HEK293 (cell line): Measurements from ENCODE around the gene RBCK1.

Source experiments
- CTCF ChIP-seq: fragments of 450-650 bp; formaldehyde crosslinking; IDR thresholded peaks from 2 replicates; pipeline ENCODE4 v1.5.1; 2016; ENCODE audit warnings: missing biosample characterization, missing genetic modification characterization
- HOXA7 ChIP-seq: sonication (generic); formaldehyde crosslinking; IDR thresholded peaks from 2 replicates; pipeline ENCODE4 v1.8.1; 2022; ENCODE audit warnings: missing genetic modification reagents, borderline replicate concordance
- SP2 ChIP-seq: fragments of 450-650 bp; formaldehyde crosslinking; IDR thresholded peaks from 2 replicates; pipeline ENCODE4 v1.5.1; 2016; ENCODE audit warnings: missing biosample characterization, missing genetic modification characterization
- ZNF423 ChIP-seq: fragments of 450-650 bp; formaldehyde crosslinking; IDR thresholded peaks from 2 replicates; pipeline ENCODE4 v1.5.1; 2016; ENCODE audit warnings: missing biosample characterization, missing genetic modification characterization
- ZNF670 ChIP-seq: fragments of 450-650 bp; formaldehyde crosslinking; IDR thresholded peaks from 2 replicates; pipeline ENCODE4 v1.5.1; 2016; ENCODE audit warnings: missing biosample characterization, missing genetic modification characterization, low read depth
- ZNF76 ChIP-seq: fragments of 450-650 bp; formaldehyde crosslinking; IDR thresholded peaks from 2 replicates; pipeline ENCODE4; 2016; ENCODE audit warnings: low read depth, missing biosample characterization, missing genetic modification characterization, borderline replicate concordance
- TF ChIP-seq, protein P1 (sequence below): sonication (generic); formaldehyde crosslinking; IDR thresholded peaks from 2 replicates; pipeline ENCODE4 v1.8.1; 2022; ENCODE audit warnings: mild to moderate bottlenecking, moderate library complexity, missing genetic modification reagents
- TF ChIP-seq, protein P2 (sequence below): fragments of 450-650 bp; formaldehyde crosslinking; IDR thresholded peaks from 2 replicates; pipeline ENCODE4 v1.5.1; 2016; ENCODE audit warnings: missing biosample characterization, missing genetic modification characterization, low read depth
- TF ChIP-seq, protein P3 (sequence below): fragments of 450-650 bp; formaldehyde crosslinking; IDR thresholded peaks from 2 replicates; pipeline ENCODE4 v1.5.1; 2016; ENCODE audit warnings: missing biosample characterization, missing genetic modification characterization

- TF ChIP-seq, protein P1, sequence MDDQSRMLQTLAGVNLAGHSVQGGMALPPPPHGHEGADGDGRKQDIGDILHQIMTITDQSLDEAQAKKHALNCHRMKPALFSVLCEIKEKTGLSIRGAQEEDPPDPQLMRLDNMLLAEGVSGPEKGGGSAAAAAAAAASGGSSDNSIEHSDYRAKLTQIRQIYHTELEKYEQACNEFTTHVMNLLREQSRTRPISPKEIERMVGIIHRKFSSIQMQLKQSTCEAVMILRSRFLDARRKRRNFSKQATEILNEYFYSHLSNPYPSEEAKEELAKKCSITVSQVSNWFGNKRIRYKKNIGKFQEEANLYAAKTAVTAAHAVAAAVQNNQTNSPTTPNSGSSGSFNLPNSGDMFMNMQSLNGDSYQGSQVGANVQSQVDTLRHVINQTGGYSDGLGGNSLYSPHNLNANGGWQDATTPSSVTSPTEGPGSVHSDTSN = no peak
- no peak for TF ChIP-seq ZNF423 (tag by site-specific recombination)
- no peak for TF ChIP-seq ZNF76 (tag by site-specific recombination)
- no peak for TF ChIP-seq CTCF (tag by site-specific recombination)
- no peak for TF ChIP-seq ZNF670 (tag by site-specific recombination)
- TF ChIP-seq, protein P2, sequence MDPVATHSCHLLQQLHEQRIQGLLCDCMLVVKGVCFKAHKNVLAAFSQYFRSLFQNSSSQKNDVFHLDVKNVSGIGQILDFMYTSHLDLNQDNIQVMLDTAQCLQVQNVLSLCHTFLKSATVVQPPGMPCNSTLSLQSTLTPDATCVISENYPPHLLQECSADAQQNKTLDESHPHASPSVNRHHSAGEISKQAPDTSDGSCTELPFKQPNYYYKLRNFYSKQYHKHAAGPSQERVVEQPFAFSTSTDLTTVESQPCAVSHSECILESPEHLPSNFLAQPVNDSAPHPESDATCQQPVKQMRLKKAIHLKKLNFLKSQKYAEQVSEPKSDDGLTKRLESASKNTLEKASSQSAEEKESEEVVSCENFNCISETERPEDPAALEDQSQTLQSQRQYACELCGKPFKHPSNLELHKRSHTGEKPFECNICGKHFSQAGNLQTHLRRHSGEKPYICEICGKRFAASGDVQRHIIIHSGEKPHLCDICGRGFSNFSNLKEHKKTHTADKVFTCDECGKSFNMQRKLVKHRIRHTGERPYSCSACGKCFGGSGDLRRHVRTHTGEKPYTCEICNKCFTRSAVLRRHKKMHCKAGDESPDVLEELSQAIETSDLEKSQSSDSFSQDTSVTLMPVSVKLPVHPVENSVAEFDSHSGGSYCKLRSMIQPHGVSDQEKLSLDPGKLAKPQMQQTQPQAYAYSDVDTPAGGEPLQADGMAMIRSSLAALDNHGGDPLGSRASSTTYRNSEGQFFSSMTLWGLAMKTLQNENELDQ (tag by site-specific recombination) = no peak
- TF ChIP-seq HOXA7 (CRISPR knock-in tag) = no peak
- TF ChIP-seq, protein P3, sequence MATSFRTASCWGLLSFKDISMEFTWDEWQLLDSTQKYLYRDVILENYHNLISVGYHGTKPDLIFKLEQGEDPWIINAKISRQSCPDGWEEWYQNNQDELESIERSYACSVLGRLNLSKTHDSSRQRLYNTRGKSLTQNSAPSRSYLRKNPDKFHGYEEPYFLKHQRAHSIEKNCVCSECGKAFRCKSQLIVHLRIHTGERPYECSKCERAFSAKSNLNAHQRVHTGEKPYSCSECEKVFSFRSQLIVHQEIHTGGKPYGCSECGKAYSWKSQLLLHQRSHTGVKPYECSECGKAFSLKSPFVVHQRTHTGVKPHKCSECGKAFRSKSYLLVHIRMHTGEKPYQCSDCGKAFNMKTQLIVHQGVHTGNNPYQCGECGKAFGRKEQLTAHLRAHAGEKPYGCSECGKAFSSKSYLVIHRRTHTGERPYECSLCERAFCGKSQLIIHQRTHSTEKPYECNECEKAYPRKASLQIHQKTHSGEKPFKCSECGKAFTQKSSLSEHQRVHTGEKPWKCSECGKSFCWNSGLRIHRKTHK (tag by site-specific recombination) = no peak
- no peak for TF ChIP-seq SP2 (tag by site-specific recombination)
Measured at GRCh38 chr20:401682-402495, 6.2 kb upstream of the RBCK1 start.
